TTC549 (cell line): ENCODE results near the gene COL4A5.
"Not testable (repeated sequence)": the region's sequence is repeated elsewhere in the genome, so short reads cannot be mapped to it uniquely, and the experiment has no call there.

Experiments
- FAIRE-seq: peaks from 2 replicates; lab custom pipeline; 2012; peaks lifted over from hg19 to GRCh38; lab: Jason Lieb, UNC

Gene COL4A5

GRCh38 chrX:108439426-108439942 is at the start of gene COL4A5:
Gene COL4A5, plus strand, starts transcription at chrX:108439838. Its CDS starts 288 bp downstream, at chrX:108440126.
- FAIRE-seq = no peak

GRCh38 chrX:108390976-108391717 is 48.5 kb upstream of the COL4A5 start:
- not testable (repeated sequence) for FAIRE-seq

- no peak for FAIRE-seq
Measured at GRCh38 chrX:108396188-108396891, 43.3 kb upstream of the COL4A5 start.

- FAIRE-seq = no peak
Measured at GRCh38 chrX:108396986-108397385, 42.7 kb upstream of the COL4A5 start.

- no peak for FAIRE-seq
Measured at GRCh38 chrX:108397627-108398391, 41.8 kb upstream of the COL4A5 start.

- FAIRE-seq = no peak
Measured at GRCh38 chrX:108399418-108400165, 40.0 kb upstream of the COL4A5 start.

- FAIRE-seq = no peak
Measured at GRCh38 chrX:108412783-108413182, 26.9 kb upstream of the COL4A5 start.

GRCh38 chrX:108415146-108415545 is 24.5 kb upstream of the COL4A5 start:
- FAIRE-seq = no peak

- FAIRE-seq = no peak
Measured at GRCh38 chrX:108415891-108416290, 23.7 kb upstream of the COL4A5 start.

GRCh38 chrX:108417257-108417656 is 22.4 kb upstream of the COL4A5 start:
- no peak for FAIRE-seq

- no peak for FAIRE-seq
Measured at GRCh38 chrX:108419401-108419800, 20.2 kb upstream of the COL4A5 start.

GRCh38 chrX:108420481-108420880 is 19.2 kb upstream of the COL4A5 start:
- no peak for FAIRE-seq

- no peak for FAIRE-seq
Measured at GRCh38 chrX:108426262-108426661, 13.4 kb upstream of the COL4A5 start.

GRCh38 chrX:108435261-108435660 is 4.4 kb upstream of the COL4A5 start:
- no peak for FAIRE-seq

- no peak for FAIRE-seq
Measured at GRCh38 chrX:108437349-108438109, 2.1 kb upstream of the COL4A5 start.

- FAIRE-seq = no peak
Measured at GRCh38 chrX:108438110-108438623, 1.5 kb upstream of the COL4A5 start, which contains the start of gene COL4A6. Gene COL4A6, minus strand, starts transcription at chrX:108438422. Its CDS starts 226 bp downstream, at chrX:108438196.

GRCh38 chrX:108439961-108440696 is 491 bp downstream of the COL4A5 start:
- no peak for FAIRE-seq

- no peak for FAIRE-seq
Measured at GRCh38 chrX:108442901-108443464, 3.3 kb downstream of the COL4A5 start.

- no peak for FAIRE-seq
Measured at GRCh38 chrX:108447303-108447702, 7.7 kb downstream of the COL4A5 start.

- no peak for FAIRE-seq
Measured at GRCh38 chrX:108453841-108454240, 14.2 kb downstream of the COL4A5 start.
